Astrocyte (in vitro differentiated cells and primary cell): ENCODE measurements around the gene GPR162. TPM values are rescaled to one million over a fixed set of nuclear protein-coding genes. Genes with fewer than 3 reads are reported as not detected.
A peak's percentile ranks its signal among the peaks of the same experiment; 100 is the strongest.

Experiments used
- DNase-seq: peaks from one replicate; pipeline ENCODE4 v3.0.0-alpha.2; 2010; ENCODE audit warnings: low read depth
- FAIRE-seq: peaks from 2 replicates; lab custom pipeline; 2011; peaks lifted over from hg19 to GRCh38; lab: Jason Lieb, UNC
- H2AFZ ChIP-seq: 2 replicates; pipeline ENCODE4 v1.6.0; 2012; ENCODE audit warnings: low read depth, low read length, inconsistent platforms
- H3K27ac ChIP-seq: 2 replicates; pipeline ENCODE4 v1.5.1; 2011; ENCODE audit warnings: low read depth, low read length, inconsistent platforms
- H3K27me3 ChIP-seq: 2 replicates; pipeline ENCODE4 v1.6.0; 2011; ENCODE audit warnings: low read length, inconsistent platforms; ENCODE audit not compliant: insufficient read depth
- H3K36me3 ChIP-seq: 2 replicates; pipeline ENCODE4 v1.5.1; 2011; ENCODE audit warnings: low read length, inconsistent platforms; ENCODE audit not compliant: insufficient read depth
- H3K4me1 ChIP-seq: 2 replicates; pipeline ENCODE4 v1.5.1; 2011; ENCODE audit warnings: low read length, inconsistent platforms; ENCODE audit not compliant: insufficient read depth
- H3K4me2 ChIP-seq: 2 replicates; pipeline ENCODE4 v1.6.0; 2012; ENCODE audit warnings: low read length, inconsistent platforms
- H3K4me3 ChIP-seq: 2 replicates; pipeline ENCODE4 v1.5.1; 2011; ENCODE audit warnings: low read depth, mild to moderate bottlenecking, low read length, inconsistent platforms; ENCODE audit not compliant: insufficient read depth
- H3K79me2 ChIP-seq: 2 replicates; pipeline ENCODE4 v1.6.0; 2012; ENCODE audit warnings: mild to moderate bottlenecking, low read length, inconsistent platforms; ENCODE audit not compliant: insufficient read depth
- H3K9ac ChIP-seq: 2 replicates; pipeline ENCODE4 v1.6.0; 2012; ENCODE audit warnings: mild to moderate bottlenecking, low read length, inconsistent platforms
- H3K9me3 ChIP-seq: 2 replicates; pipeline ENCODE4 v1.5.1; 2012; ENCODE audit warnings: low read depth, mild to moderate bottlenecking, low read length, inconsistent platforms; ENCODE audit not compliant: insufficient read depth
- H4K20me1 ChIP-seq: 2 replicates; pipeline ENCODE4 v1.6.0; 2012; ENCODE audit warnings: low read length, inconsistent platforms; ENCODE audit not compliant: insufficient read depth
- H3K27ac Mint-ChIP-seq: one replicate; pipeline ENCODE4 v1.8.0; 2021; ENCODE audit warnings: mild to moderate bottlenecking, mixed read lengths; ENCODE audit not compliant: unreplicated experiment
- H3K27me3 Mint-ChIP-seq: one replicate; pipeline ENCODE4 v1.8.0; 2021; ENCODE audit warnings: low read depth, mixed read lengths; ENCODE audit not compliant: unreplicated experiment
- H3K36me3 Mint-ChIP-seq: one replicate; pipeline ENCODE4 v1.8.0; 2021; ENCODE audit warnings: low read depth, mixed read lengths; ENCODE audit not compliant: unreplicated experiment
- H3K4me1 Mint-ChIP-seq: one replicate; pipeline ENCODE4 v1.8.0; 2021; ENCODE audit warnings: low read depth, mixed read lengths; ENCODE audit not compliant: unreplicated experiment
- H3K4me3 Mint-ChIP-seq: one replicate; pipeline ENCODE4 v1.8.0; 2021; ENCODE audit warnings: mild to moderate bottlenecking, moderate library complexity, mixed read lengths; ENCODE audit not compliant: unreplicated experiment
- H3K9me3 Mint-ChIP-seq: one replicate; pipeline ENCODE4 v1.8.0; 2021; ENCODE audit warnings: mild to moderate bottlenecking, mixed read lengths; ENCODE audit not compliant: unreplicated experiment
- CTCF ChIP-seq: IDR thresholded peaks from 2 replicates; pipeline ENCODE4 v1.5.1; 2011; ENCODE audit warnings: low read depth, mild to moderate bottlenecking, inconsistent platforms, low read length, moderate library complexity; ENCODE audit not compliant: insufficient read depth
- EZH2 ChIP-seq: IDR thresholded peaks from 2 replicates; pipeline ENCODE4 v1.6.1; 2012; ENCODE audit warnings: mild to moderate bottlenecking, low read length, inconsistent platforms; ENCODE audit not compliant: insufficient read depth
- total RNA-seq: library from RNA; stranded (reverse); gene quantifications from 2 replicates; pipeline ENCODE4 v1.2.1, GENCODE V29; 2021

GPR162 gene
- total RNA-seq, 1 donor from 2014 or later = 6.2 TPM

GRCh38 chr12:6774499-6775062, 47.0 kb upstream of the GPR162 start:
- Histone ChIP-seq H2AFZ (no peak overlapping the region), H3K36me3 (peaks cover 16% of the 10 kb centered on the region), H3K4me3 (no peak overlapping the region), H3K9ac (no peak overlapping the region), H3K4me1 (peaks cover 13% of the 10 kb centered on the region), H4K20me1 (peaks cover 26% of the 10 kb centered on the region), H3K79me2 (peaks cover 4% of the 10 kb centered on the region), H3K4me2 (no peak overlapping the region), H3K27me3 (no peaks in the 10 kb centered on the region), H3K9me3 (no peaks in the 10 kb centered on the region), H3K27ac (no peak overlapping the region)
- H3K36me3 Mint-ChIP-seq = peaks cover 29% of the 10 kb centered on the region
- TF ChIP-seq CTCF = no peak
- TF ChIP-seq EZH2 = no peak
- FAIRE-seq (no peak), DNase-seq (no peak)
- H3K27me3 Mint-ChIP-seq = peaks cover 38% of the 10 kb centered on the region
- H3K4me1 Mint-ChIP-seq = peaks cover 15% of the 10 kb centered on the region
- peak overlapping the region; percentile 60 for H3K4me3 Mint-ChIP-seq
- H3K27ac Mint-ChIP-seq = no peak overlapping the region
- peaks cover under 1% of the 10 kb centered on the region for H3K9me3 Mint-ChIP-seq

- H3K27me3 Mint-ChIP-seq = peaks cover 38% of the 10 kb centered on the region
- Histone ChIP-seq H3K27ac (no peak overlapping the region), H3K9ac (no peak overlapping the region)
Observed at GRCh38 chr12:6775185-6776174, 46.1 kb upstream of the GPR162 start.

More at GRCh38 chr12:6775185-6776174, 46.1 kb upstream of the GPR162 start:
- DNase-seq = no peak
- H4K20me1 ChIP-seq = peaks cover 17% of the 10 kb centered on the region
- H3K36me3 ChIP-seq = peaks cover 15% of the 10 kb centered on the region
- Mint-ChIP-seq H3K36me3 (peaks cover 26% of the 10 kb centered on the region), H3K9me3 (peaks cover 2% of the 10 kb centered on the region), H3K4me3 (no peak overlapping the region), H3K4me1 (peaks cover 15% of the 10 kb centered on the region), H3K27ac (no peak overlapping the region)
- TF ChIP-seq EZH2 (no peak), CTCF (no peak)
- no peaks in the 10 kb centered on the region for H3K9me3 ChIP-seq
- no peaks in the 10 kb centered on the region for H3K27me3 ChIP-seq
- no peak overlapping the region for H3K4me3 ChIP-seq
- H3K4me2 ChIP-seq = no peak overlapping the region
- no peaks in the 10 kb centered on the region for H3K79me2 ChIP-seq
- no peak for FAIRE-seq
- no peak overlapping the region for H2AFZ ChIP-seq
- H3K4me1 ChIP-seq = peaks cover 12% of the 10 kb centered on the region
